ENCODE results near the gene AQP2.
A peak's percentile ranks its signal among the peaks of the same experiment; 100 is the strongest.

AQP2 gene

GRCh38 chr12:49944718-49945117 is 5.8 kb upstream of the AQP2 start:
- Mint-ChIP-seq H3K27ac (no peak overlapping the region), H3K4me3 (no peak overlapping the region), H3K36me3 (ENCODE audit: low read depth) (no peaks in the 10 kb centered on the region), H3K9me3 (no peaks in the 10 kb centered on the region), H3K4me1 (peaks cover 41% of the 10 kb centered on the region), H3K27me3 (ENCODE audit: low read depth, poor library complexity) (peaks cover 30% of the 10 kb centered on the region)
- TF ChIP-seq CTCF (IDR thresholded peaks at IDR 0.05), result no peak
- no peak for DNase-seq

- DNase-seq, result peak; percentile 90
- no peak overlapping the region for H3K27ac Mint-ChIP-seq
- H3K27me3 Mint-ChIP-seq (ENCODE audit: low read depth, poor library complexity), result peaks cover 27% of the 10 kb centered on the region
Measured at GRCh38 chr12:49945394-49946080, 5.0 kb upstream of the AQP2 start.

GRCh38 chr12:49946086-49946485 is 4.5 kb upstream of the AQP2 start:
- H3K9me3 Mint-ChIP-seq, result no peaks in the 10 kb centered on the region
- no peak for DNase-seq
- no peak overlapping the region for H3K27ac Mint-ChIP-seq
- H3K27me3 Mint-ChIP-seq (ENCODE audit: low read depth, poor library complexity), result peaks cover 27% of the 10 kb centered on the region
- H3K4me3 Mint-ChIP-seq, result peak overlapping the region; percentile 86
- no peak for TF ChIP-seq CTCF (IDR thresholded peaks at IDR 0.05)
- no peaks in the 10 kb centered on the region for H3K36me3 Mint-ChIP-seq (ENCODE audit: low read depth)
- peaks cover 47% of the 10 kb centered on the region for H3K4me1 Mint-ChIP-seq

More at GRCh38 chr12:49945394-49946080, 5.0 kb upstream of the AQP2 start:
- TF ChIP-seq CTCF (IDR thresholded peaks at IDR 0.05), result peak; percentile 83
- H3K36me3 Mint-ChIP-seq (ENCODE audit: low read depth), result no peaks in the 10 kb centered on the region
- peaks cover 47% of the 10 kb centered on the region for H3K4me1 Mint-ChIP-seq
- H3K4me3 Mint-ChIP-seq, result peak overlapping the region; percentile 86
- H3K9me3 Mint-ChIP-seq, result no peaks in the 10 kb centered on the region

- peaks cover 46% of the 10 kb centered on the region for H3K4me1 Mint-ChIP-seq
- DNase-seq, result no peak
- no peaks in the 10 kb centered on the region for H3K36me3 Mint-ChIP-seq (ENCODE audit: low read depth)
- no peak overlapping the region for H3K4me3 Mint-ChIP-seq
- H3K9me3 Mint-ChIP-seq, result no peaks in the 10 kb centered on the region
- peaks cover 27% of the 10 kb centered on the region for H3K27me3 Mint-ChIP-seq (ENCODE audit: low read depth, poor library complexity)
- no peak overlapping the region for H3K27ac Mint-ChIP-seq
- no peak for TF ChIP-seq CTCF (IDR thresholded peaks at IDR 0.05)
Measured at GRCh38 chr12:49946497-49946896, 4.0 kb upstream of the AQP2 start.

- H3K36me3 Mint-ChIP-seq (ENCODE audit: low read depth), result no peaks in the 10 kb centered on the region
- DNase-seq, result no peak
- no peak overlapping the region for H3K4me3 Mint-ChIP-seq
- no peaks in the 10 kb centered on the region for H3K9me3 Mint-ChIP-seq
- peak overlapping the region; percentile 69 for H3K27ac Mint-ChIP-seq
- H3K27me3 Mint-ChIP-seq (ENCODE audit: low read depth, poor library complexity), result peaks cover 27% of the 10 kb centered on the region
- H3K4me1 Mint-ChIP-seq, result peaks cover 34% of the 10 kb centered on the region
- TF ChIP-seq CTCF (IDR thresholded peaks at IDR 0.05), result no peak
Measured at GRCh38 chr12:49947593-49948226, 2.8 kb upstream of the AQP2 start.
